ENCODE measurements around the gene MAPK12.

DNA sequence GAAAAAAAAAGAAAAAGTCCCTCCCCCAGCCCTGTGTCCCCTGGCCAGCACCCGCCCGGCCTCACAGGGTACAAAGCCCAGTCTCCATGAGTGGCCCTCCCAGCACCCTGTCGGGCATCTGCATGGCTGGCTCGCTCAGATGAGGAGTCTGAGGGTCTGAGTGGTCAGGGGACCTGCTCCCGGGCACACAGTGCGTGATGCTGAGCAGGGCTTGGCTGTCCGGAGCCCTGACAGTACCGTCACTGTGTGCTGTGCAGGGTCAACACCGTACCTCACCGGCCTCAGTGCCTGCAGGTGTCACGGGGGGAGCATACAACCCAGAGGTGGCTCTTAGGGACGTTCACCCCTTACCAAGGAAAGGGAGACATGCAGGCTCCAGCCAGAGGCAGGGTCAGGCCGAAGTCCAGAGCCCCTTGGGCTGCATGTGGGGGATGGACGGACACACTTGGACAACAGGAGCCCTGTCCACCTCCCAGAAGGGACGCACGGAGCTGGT, 49.5 kb upstream of the MAPK12 start:
- TF ChIP-seq, protein P1, sequence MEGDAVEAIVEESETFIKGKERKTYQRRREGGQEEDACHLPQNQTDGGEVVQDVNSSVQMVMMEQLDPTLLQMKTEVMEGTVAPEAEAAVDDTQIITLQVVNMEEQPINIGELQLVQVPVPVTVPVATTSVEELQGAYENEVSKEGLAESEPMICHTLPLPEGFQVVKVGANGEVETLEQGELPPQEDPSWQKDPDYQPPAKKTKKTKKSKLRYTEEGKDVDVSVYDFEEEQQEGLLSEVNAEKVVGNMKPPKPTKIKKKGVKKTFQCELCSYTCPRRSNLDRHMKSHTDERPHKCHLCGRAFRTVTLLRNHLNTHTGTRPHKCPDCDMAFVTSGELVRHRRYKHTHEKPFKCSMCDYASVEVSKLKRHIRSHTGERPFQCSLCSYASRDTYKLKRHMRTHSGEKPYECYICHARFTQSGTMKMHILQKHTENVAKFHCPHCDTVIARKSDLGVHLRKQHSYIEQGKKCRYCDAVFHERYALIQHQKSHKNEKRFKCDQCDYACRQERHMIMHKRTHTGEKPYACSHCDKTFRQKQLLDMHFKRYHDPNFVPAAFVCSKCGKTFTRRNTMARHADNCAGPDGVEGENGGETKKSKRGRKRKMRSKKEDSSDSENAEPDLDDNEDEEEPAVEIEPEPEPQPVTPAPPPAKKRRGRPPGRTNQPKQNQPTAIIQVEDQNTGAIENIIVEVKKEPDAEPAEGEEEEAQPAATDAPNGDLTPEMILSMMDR (IDR thresholded peaks at IDR 0.05): no peak
- no peak for TF ChIP-seq POLR2A (IDR thresholded peaks at IDR 0.05)
